WTC11 (cell line): ENCODE data around the gene AP3M1.

Experiments
- FOXP4 ChIP-seq: sonication (generic); formaldehyde crosslinking; IDR thresholded peaks from 2 replicates; pipeline ENCODE4 v1.8.0; 2022; ENCODE audit warnings: mild to moderate bottlenecking, missing genetic modification reagents
- NFYB ChIP-seq: sonication (generic); formaldehyde crosslinking; conservative IDR thresholded peaks from 2 replicates; pipeline ENCODE4 v1.8.0; 2022; ENCODE audit warnings: low read depth, missing genetic modification reagents
- TF ChIP-seq, protein P1 (sequence below): fragments of 200-600 bp; IDR thresholded peaks from 2 replicates; pipeline ENCODE4 v1.8.0; 2022; ENCODE audit warnings: antibody characterized with exemption
- TF ChIP-seq, protein P2 (sequence below): sonication (generic); formaldehyde crosslinking; IDR thresholded peaks from 2 replicates; pipeline ENCODE4 v1.8.0; 2022; ENCODE audit warnings: mild to moderate bottlenecking, missing genetic modification reagents

- TF ChIP-seq, protein P1, sequence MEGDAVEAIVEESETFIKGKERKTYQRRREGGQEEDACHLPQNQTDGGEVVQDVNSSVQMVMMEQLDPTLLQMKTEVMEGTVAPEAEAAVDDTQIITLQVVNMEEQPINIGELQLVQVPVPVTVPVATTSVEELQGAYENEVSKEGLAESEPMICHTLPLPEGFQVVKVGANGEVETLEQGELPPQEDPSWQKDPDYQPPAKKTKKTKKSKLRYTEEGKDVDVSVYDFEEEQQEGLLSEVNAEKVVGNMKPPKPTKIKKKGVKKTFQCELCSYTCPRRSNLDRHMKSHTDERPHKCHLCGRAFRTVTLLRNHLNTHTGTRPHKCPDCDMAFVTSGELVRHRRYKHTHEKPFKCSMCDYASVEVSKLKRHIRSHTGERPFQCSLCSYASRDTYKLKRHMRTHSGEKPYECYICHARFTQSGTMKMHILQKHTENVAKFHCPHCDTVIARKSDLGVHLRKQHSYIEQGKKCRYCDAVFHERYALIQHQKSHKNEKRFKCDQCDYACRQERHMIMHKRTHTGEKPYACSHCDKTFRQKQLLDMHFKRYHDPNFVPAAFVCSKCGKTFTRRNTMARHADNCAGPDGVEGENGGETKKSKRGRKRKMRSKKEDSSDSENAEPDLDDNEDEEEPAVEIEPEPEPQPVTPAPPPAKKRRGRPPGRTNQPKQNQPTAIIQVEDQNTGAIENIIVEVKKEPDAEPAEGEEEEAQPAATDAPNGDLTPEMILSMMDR = no peak
- TF ChIP-seq NFYB (CRISPR knock-in tag) (no peak), FOXP4 (CRISPR knock-in tag) (no peak)
- TF ChIP-seq, protein P2, sequence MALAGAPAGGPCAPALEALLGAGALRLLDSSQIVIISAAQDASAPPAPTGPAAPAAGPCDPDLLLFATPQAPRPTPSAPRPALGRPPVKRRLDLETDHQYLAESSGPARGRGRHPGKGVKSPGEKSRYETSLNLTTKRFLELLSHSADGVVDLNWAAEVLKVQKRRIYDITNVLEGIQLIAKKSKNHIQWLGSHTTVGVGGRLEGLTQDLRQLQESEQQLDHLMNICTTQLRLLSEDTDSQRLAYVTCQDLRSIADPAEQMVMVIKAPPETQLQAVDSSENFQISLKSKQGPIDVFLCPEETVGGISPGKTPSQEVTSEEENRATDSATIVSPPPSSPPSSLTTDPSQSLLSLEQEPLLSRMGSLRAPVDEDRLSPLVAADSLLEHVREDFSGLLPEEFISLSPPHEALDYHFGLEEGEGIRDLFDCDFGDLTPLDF (CRISPR knock-in tag) = no peak
These were observed 65.7 kb downstream of the AP3M1 start for GRCh38 chr10:74084955-74085354.
